ENCODE measurements around the gene IGSF23. TPM values are rescaled to one million over a fixed set of nuclear protein-coding genes. Genes with fewer than 3 reads are reported as not detected.

The IGSF23 gene
- total RNA-seq, 1 donor from 2014 or later: not detected

DNA sequence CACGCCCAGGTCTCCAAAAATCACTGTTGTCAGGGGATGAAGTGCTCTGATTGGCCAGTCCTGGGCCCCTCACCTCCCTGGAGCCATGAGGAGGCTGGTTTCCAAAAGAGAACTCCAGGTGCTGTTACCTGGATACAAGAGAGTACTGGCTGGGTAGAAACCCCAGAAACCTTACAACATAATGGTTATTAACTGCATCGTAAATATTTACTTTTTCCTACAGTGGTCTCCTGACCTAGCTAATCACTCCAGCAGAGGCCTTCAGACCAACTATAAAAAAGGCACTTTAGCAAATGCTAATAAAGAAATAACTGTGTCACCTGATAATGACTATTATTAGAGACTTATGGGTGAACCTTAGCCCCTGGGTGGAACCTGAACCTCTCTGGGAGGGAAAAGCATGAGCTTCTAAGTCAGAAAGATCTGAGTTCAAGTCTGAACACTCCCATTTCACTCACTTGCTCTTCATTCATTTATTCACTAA, 1.5 kb upstream of the IGSF23 start:
- no peaks in the 10 kb centered on the region for H3K36me3 ChIP-seq (ENCODE audit: control insufficient read depth, insufficient read depth, low read length)
- H3K4me3 ChIP-seq (ENCODE audit: low read depth, low read length): no peak overlapping the region
- H3K27me3 ChIP-seq (ENCODE audit: control insufficient read depth, insufficient read depth, low read length): no peaks in the 10 kb centered on the region
- DNase-seq (ENCODE audit: low read depth) (no peak), FAIRE-seq (no peak)
- TF ChIP-seq, protein P1, sequence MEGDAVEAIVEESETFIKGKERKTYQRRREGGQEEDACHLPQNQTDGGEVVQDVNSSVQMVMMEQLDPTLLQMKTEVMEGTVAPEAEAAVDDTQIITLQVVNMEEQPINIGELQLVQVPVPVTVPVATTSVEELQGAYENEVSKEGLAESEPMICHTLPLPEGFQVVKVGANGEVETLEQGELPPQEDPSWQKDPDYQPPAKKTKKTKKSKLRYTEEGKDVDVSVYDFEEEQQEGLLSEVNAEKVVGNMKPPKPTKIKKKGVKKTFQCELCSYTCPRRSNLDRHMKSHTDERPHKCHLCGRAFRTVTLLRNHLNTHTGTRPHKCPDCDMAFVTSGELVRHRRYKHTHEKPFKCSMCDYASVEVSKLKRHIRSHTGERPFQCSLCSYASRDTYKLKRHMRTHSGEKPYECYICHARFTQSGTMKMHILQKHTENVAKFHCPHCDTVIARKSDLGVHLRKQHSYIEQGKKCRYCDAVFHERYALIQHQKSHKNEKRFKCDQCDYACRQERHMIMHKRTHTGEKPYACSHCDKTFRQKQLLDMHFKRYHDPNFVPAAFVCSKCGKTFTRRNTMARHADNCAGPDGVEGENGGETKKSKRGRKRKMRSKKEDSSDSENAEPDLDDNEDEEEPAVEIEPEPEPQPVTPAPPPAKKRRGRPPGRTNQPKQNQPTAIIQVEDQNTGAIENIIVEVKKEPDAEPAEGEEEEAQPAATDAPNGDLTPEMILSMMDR (IDR thresholded peaks at IDR 0.05; ENCODE audit: insufficient read depth, low read length, severe bottlenecking): no peak

GRCh38 chr19:44614313-44614712, 950 bp downstream of the IGSF23 start:
- FAIRE-seq (no peak), DNase-seq (ENCODE audit: low read depth) (no peak)
- TF ChIP-seq, protein P1 (IDR thresholded peaks at IDR 0.05; ENCODE audit: insufficient read depth, low read length, severe bottlenecking): no peak
- Histone ChIP-seq H3K27me3 (ENCODE audit: control insufficient read depth, insufficient read depth, low read length) (no peaks in the 10 kb centered on the region), H3K36me3 (ENCODE audit: control insufficient read depth, insufficient read depth, low read length) (no peaks in the 10 kb centered on the region), H3K4me3 (ENCODE audit: low read depth, low read length) (no peak overlapping the region)

DNA sequence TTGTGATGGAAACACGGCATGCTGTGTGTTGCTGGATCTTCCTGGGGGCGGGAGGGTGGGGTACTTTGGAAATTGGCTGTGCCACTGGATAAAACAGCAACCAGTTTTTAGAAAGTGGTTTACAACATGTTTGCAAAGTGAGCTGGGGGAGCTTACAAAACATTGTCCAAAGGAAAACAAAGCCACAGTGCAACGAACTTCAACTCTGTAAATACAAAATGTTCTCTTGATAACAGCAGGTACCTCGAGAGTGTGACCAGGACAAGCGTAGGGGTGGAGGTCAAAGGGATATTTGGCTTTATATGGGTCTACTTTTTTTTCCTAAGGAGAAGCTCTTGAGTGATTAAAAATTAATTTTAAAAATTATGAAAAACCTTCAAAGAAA, 2.5 kb downstream of the IGSF23 start:
- TF ChIP-seq, protein P1 (IDR thresholded peaks at IDR 0.05; ENCODE audit: insufficient read depth, low read length, severe bottlenecking): no peak
- FAIRE-seq: no peak

GRCh38 chr19:44617110-44617880, 3.9 kb downstream of the IGSF23 start:
- no peak overlapping the region for H3K4me3 ChIP-seq (ENCODE audit: low read depth, low read length)

More for the DNA sequence above, 2.5 kb downstream of the IGSF23 start:
- Histone ChIP-seq H3K36me3 (ENCODE audit: control insufficient read depth, insufficient read depth, low read length) (no peaks in the 10 kb centered on the region), H3K27me3 (ENCODE audit: control insufficient read depth, insufficient read depth, low read length) (no peaks in the 10 kb centered on the region), H3K4me3 (ENCODE audit: low read depth, low read length) (no peak overlapping the region)
- no peak for DNase-seq (ENCODE audit: low read depth)

GRCh38 chr19:44618640-44619357, 5.4 kb downstream of the IGSF23 start:
- DNase-seq (ENCODE audit: low read depth) (no peak), FAIRE-seq (peak; percentile 40)
- no peak overlapping the region for H3K4me3 ChIP-seq (ENCODE audit: low read depth, low read length)
- H3K27me3 ChIP-seq (ENCODE audit: control insufficient read depth, insufficient read depth, low read length): no peaks in the 10 kb centered on the region
- TF ChIP-seq, protein P1 (IDR thresholded peaks at IDR 0.05; ENCODE audit: insufficient read depth, low read length, severe bottlenecking): no peak
- no peaks in the 10 kb centered on the region for H3K36me3 ChIP-seq (ENCODE audit: control insufficient read depth, insufficient read depth, low read length)

More at GRCh38 chr19:44617110-44617880, 3.9 kb downstream of the IGSF23 start:
- no peaks in the 10 kb centered on the region for H3K36me3 ChIP-seq (ENCODE audit: control insufficient read depth, insufficient read depth, low read length)
- H3K27me3 ChIP-seq (ENCODE audit: control insufficient read depth, insufficient read depth, low read length): no peaks in the 10 kb centered on the region
- FAIRE-seq (no peak), DNase-seq (ENCODE audit: low read depth) (no peak)
- TF ChIP-seq, protein P1 (IDR thresholded peaks at IDR 0.05; ENCODE audit: insufficient read depth, low read length, severe bottlenecking): no peak
